Activated CD8-positive, alpha-beta memory T cell treated with anti-CD3 and anti-CD28 coated beads for 1 hour (primary cell): ENCODE measurements around the gene HELZ2.
"Not testable (repeated sequence)": the region's sequence is repeated elsewhere in the genome, so short reads cannot be mapped to it uniquely, and the experiment has no call there.

Experiments used
- DNase-seq, 2 donors: peaks; one replicate each; pipeline ENCODE4 v3.0.0-alpha.2; 2020; ENCODE audit warnings: low read depth in 1 of 2; ENCODE audit errors: extremely low read depth in 1 of 2

The HELZ2 gene

GRCh38 chr20:63574156-63574828 is at the start of gene HELZ2:
Gene HELZ2 (minus strand): TSS chr20:63574239. CDS start chr20:63572385, 1,854 bp downstream.
- peak; percentile 30 to 60 for DNase-seq

- DNase-seq: no peak
Measured at GRCh38 chr20:63622732-63623131, 48.7 kb upstream of the HELZ2 start.

GRCh38 chr20:63622096-63622495 is 48.1 kb upstream of the HELZ2 start:
- no peak for DNase-seq

- DNase-seq: no peak
Measured at GRCh38 chr20:63620991-63621390, 47.0 kb upstream of the HELZ2 start.

GRCh38 chr20:63619505-63619904 is 45.5 kb upstream of the HELZ2 start:
- no peak for DNase-seq

GRCh38 chr20:63619086-63619485 is 45.0 kb upstream of the HELZ2 start:
- DNase-seq: no peak

- no peak for DNase-seq
Measured at GRCh38 chr20:63618291-63618980, 44.4 kb upstream of the HELZ2 start.

GRCh38 chr20:63617876-63618265 is 43.8 kb upstream of the HELZ2 start:
- no peak for DNase-seq

GRCh38 chr20:63617092-63617875 is 43.2 kb upstream of the HELZ2 start:
- DNase-seq: no peak

GRCh38 chr20:63613863-63614594 is 40.0 kb upstream of the HELZ2 start:
- DNase-seq: not testable (repeated sequence)

GRCh38 chr20:63612276-63612931 is 38.4 kb upstream of the HELZ2 start:
- DNase-seq: no peak

GRCh38 chr20:63611646-63612045 is 37.6 kb upstream of the HELZ2 start:
- DNase-seq: no peak

GRCh38 chr20:63610581-63611435 is 36.8 kb upstream of the HELZ2 start:
- no peak for DNase-seq

- no peak for DNase-seq
Measured at GRCh38 chr20:63606686-63607085, 32.6 kb upstream of the HELZ2 start.

- no peak for DNase-seq
Measured at GRCh38 chr20:63602321-63602720, 28.3 kb upstream of the HELZ2 start.

GRCh38 chr20:63601679-63602078 is 27.6 kb upstream of the HELZ2 start:
- not testable (repeated sequence) for DNase-seq

GRCh38 chr20:63599396-63600050 is 25.5 kb upstream of the HELZ2 start:
- DNase-seq: no peak

GRCh38 chr20:63598479-63599395 is 24.7 kb upstream of the HELZ2 start:
- DNase-seq: no peak
